WTC11 (cell line): Measurements from ENCODE around the gene SCAF11.

Experiments used
- CTCF ChIP-seq: fragments of 200-600 bp; IDR thresholded peaks from 2 replicates; pipeline ENCODE4 v1.8.0; 2022; ENCODE audit warnings: antibody characterized with exemption
- E2F1 ChIP-seq: sonication (generic); formaldehyde crosslinking; IDR thresholded peaks from 2 replicates; pipeline ENCODE4 v1.8.0; 2022; ENCODE audit warnings: mild to moderate bottlenecking, missing genetic modification reagents
- FOXK1 ChIP-seq: sonication (generic); formaldehyde crosslinking; IDR thresholded peaks from 2 replicates; pipeline ENCODE4 v1.8.0; 2022; ENCODE audit warnings: mild to moderate bottlenecking, moderate library complexity, missing genetic modification reagents
- MAX ChIP-seq: sonication (generic); formaldehyde crosslinking; IDR thresholded peaks from 2 replicates; pipeline ENCODE4 v1.8.0; 2022; ENCODE audit warnings: mild to moderate bottlenecking, missing genetic modification reagents
- NR3C1 ChIP-seq: sonication (generic); formaldehyde crosslinking; conservative IDR thresholded peaks from 2 replicates; pipeline ENCODE4 v1.8.1; 2023; ENCODE audit warnings: low read depth, mild to moderate bottlenecking, missing genetic modification reagents
- TP53 ChIP-seq: sonication (generic); formaldehyde crosslinking; IDR thresholded peaks from 2 replicates; pipeline ENCODE4 v1.8.1; 2023; ENCODE audit warnings: mild to moderate bottlenecking, missing genetic modification reagents
- USF2 ChIP-seq: sonication (generic); formaldehyde crosslinking; IDR thresholded peaks from 2 replicates; pipeline ENCODE4 v1.8.1; 2023; ENCODE audit warnings: mild to moderate bottlenecking, missing genetic modification reagents, moderate library complexity
- ZNF219 ChIP-seq: sonication (generic); formaldehyde crosslinking; IDR thresholded peaks from 2 replicates; pipeline ENCODE4 v1.8.0; 2023; ENCODE audit warnings: missing genetic modification reagents, mild to moderate bottlenecking, borderline replicate concordance
- TF ChIP-seq, protein P1 (sequence below): sonication (generic); formaldehyde crosslinking; IDR thresholded peaks from 2 replicates; pipeline ENCODE4 v1.8.1; 2022; ENCODE audit warnings: low read depth, missing genetic modification reagents, borderline replicate concordance
- TF ChIP-seq, protein P2 (sequence below): sonication (generic); formaldehyde crosslinking; IDR thresholded peaks from 2 replicates; pipeline ENCODE4 v1.8.0; 2022; ENCODE audit warnings: mild to moderate bottlenecking, missing genetic modification reagents

DNA sequence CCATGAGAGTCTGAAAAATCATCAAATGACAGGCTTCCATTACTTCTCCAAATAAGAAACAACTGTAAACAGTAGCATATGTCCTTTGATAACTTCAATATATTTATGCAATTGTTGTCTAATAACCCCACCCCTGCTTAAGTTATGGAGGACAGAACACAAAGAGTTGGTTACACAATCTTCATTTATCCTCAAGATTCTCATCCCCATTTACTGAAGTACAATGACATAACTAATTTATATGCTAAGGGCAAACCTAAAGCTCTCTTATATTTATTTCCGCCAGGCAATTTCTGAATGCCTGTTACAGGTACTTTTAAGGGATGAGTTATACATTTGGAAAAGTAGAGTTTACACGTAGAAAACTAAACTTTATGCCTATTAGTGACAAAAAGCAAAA lies 12.3 kb downstream of the SCAF11 start:
- no peak for TF ChIP-seq MAX (CRISPR knock-in tag)
- TF ChIP-seq, protein P1, sequence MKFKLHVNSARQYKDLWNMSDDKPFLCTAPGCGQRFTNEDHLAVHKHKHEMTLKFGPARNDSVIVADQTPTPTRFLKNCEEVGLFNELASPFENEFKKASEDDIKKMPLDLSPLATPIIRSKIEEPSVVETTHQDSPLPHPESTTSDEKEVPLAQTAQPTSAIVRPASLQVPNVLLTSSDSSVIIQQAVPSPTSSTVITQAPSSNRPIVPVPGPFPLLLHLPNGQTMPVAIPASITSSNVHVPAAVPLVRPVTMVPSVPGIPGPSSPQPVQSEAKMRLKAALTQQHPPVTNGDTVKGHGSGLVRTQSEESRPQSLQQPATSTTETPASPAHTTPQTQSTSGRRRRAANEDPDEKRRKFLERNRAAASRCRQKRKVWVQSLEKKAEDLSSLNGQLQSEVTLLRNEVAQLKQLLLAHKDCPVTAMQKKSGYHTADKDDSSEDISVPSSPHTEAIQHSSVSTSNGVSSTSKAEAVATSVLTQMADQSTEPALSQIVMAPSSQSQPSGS = no peak
- no peak for TF ChIP-seq FOXK1 (CRISPR knock-in tag)
- TF ChIP-seq CTCF = no peak
- no peak for TF ChIP-seq E2F1 (CRISPR knock-in tag)
- TF ChIP-seq, protein P2, sequence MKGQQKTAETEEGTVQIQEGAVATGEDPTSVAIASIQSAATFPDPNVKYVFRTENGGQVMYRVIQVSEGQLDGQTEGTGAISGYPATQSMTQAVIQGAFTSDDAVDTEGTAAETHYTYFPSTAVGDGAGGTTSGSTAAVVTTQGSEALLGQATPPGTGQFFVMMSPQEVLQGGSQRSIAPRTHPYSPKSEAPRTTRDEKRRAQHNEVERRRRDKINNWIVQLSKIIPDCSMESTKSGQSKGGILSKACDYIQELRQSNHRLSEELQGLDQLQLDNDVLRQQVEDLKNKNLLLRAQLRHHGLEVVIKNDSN (CRISPR knock-in tag) = no peak
- no peak for TF ChIP-seq USF2 (CRISPR knock-in tag)
- TF ChIP-seq TP53 (CRISPR knock-in tag) = no peak
- no peak for TF ChIP-seq NR3C1 (CRISPR knock-in tag)
- no peak for TF ChIP-seq ZNF219 (CRISPR knock-in tag)
